RWPE2 (cell line): ENCODE measurements around the gene KRTAP10-1.
"Not testable (repeated sequence)": the region's sequence is repeated elsewhere in the genome, so short reads cannot be mapped to it uniquely, and the experiment has no call there.

Experiments
- ATAC-seq: fragments of 200-7000 bp; cut with Tn5 transposase; 3 replicates; pipeline ENCODE4 v1.9.1; 2021; ENCODE audit warnings: low read depth
- DNase-seq: peaks from one replicate; pipeline ENCODE4 v3.0.0-alpha.2; 2020; ENCODE audit warnings: low spot score
- H3K27ac ChIP-seq: fragments of 450-650 bp; 2 replicates; pipeline ENCODE4 v1.5.1; 2017; ENCODE audit warnings: mild to moderate bottlenecking; ENCODE audit not compliant: poor library complexity, severe bottlenecking
- H3K27me3 ChIP-seq: fragments of 250-450 bp; sonication (Bioruptor Pico); 2 replicates; pipeline ENCODE4 v1.5.1; 2021; ENCODE audit warnings: mild to moderate bottlenecking, moderate library complexity; ENCODE audit not compliant: insufficient read depth, poor library complexity, severe bottlenecking
- H3K36me3 ChIP-seq: fragments of 250-450 bp; sonication (Bioruptor Pico); 2 replicates; pipeline ENCODE4 v1.5.1; 2020; ENCODE audit warnings: low read depth, mild to moderate bottlenecking, moderate library complexity
- H3K4me1 ChIP-seq: fragments of 250-450 bp; sonication (Bioruptor Pico); 2 replicates; pipeline ENCODE4 v1.5.1; 2021; ENCODE audit warnings: mild to moderate bottlenecking, moderate library complexity; ENCODE audit not compliant: insufficient read depth, poor library complexity, severe bottlenecking
- H3K4me3 ChIP-seq: fragments of 250-450 bp; sonication (Bioruptor Pico); 2 replicates; pipeline ENCODE4 v1.5.1; 2021; ENCODE audit warnings: mild to moderate bottlenecking, moderate library complexity; ENCODE audit not compliant: severe bottlenecking
- H3K9me3 ChIP-seq: fragments of 250-450 bp; sonication (Bioruptor Pico); 2 replicates; pipeline ENCODE4 v1.5.1; 2021; ENCODE audit warnings: mild to moderate bottlenecking, moderate library complexity; ENCODE audit not compliant: severe bottlenecking
- TF ChIP-seq, protein P1 (sequence below): fragments of 450-650 bp; IDR thresholded peaks from one replicate; pipeline ENCODE4 v1.5.1; 2017; ENCODE audit warnings: mild to moderate bottlenecking, moderate library complexity; ENCODE audit not compliant: poor library complexity, severe bottlenecking

Gene KRTAP10-1

DNA sequence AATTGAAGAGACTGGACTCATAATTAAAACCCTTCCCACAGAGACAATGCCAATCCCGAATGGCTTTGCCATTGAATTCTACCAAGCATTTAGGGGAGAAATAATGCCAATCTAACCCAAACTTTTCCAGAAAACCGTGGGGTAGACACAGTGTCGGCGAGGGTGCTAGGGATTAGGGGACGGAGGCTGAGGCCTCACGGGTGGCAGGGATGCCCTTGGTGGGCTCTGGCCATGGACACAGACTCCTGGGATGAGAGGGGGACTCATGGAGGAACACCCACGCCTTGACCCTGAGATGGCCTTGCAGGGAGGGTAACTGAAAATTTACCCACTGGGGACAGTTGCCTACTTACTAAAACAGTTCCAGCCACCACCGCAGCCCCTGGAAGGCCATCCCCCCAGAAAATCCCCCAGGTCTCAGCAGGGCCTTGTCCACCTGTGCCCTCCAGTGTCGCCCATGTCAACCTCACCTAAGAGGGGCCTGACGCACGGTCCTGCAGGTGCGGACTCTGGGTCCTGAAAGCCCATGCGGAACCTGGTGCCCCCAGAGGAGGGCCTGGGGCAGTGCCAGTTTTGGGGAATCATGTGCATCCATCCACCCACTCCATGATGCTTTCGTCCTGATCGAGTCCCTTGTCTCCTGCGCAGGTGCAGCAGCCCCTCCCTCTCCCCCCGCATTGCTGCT is 38.5 kb upstream of the KRTAP10-1 start:
- H3K9me3 ChIP-seq = peaks cover 10% of the 10 kb centered on the region
- no peak overlapping the region for H3K27ac ChIP-seq
- no peaks in the 10 kb centered on the region for H3K27me3 ChIP-seq
- H3K4me1 ChIP-seq = no peaks in the 10 kb centered on the region
- no peak overlapping the region for H3K4me3 ChIP-seq
- TF ChIP-seq, protein P1, sequence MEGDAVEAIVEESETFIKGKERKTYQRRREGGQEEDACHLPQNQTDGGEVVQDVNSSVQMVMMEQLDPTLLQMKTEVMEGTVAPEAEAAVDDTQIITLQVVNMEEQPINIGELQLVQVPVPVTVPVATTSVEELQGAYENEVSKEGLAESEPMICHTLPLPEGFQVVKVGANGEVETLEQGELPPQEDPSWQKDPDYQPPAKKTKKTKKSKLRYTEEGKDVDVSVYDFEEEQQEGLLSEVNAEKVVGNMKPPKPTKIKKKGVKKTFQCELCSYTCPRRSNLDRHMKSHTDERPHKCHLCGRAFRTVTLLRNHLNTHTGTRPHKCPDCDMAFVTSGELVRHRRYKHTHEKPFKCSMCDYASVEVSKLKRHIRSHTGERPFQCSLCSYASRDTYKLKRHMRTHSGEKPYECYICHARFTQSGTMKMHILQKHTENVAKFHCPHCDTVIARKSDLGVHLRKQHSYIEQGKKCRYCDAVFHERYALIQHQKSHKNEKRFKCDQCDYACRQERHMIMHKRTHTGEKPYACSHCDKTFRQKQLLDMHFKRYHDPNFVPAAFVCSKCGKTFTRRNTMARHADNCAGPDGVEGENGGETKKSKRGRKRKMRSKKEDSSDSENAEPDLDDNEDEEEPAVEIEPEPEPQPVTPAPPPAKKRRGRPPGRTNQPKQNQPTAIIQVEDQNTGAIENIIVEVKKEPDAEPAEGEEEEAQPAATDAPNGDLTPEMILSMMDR = no peak
- DNase-seq (no peak), ATAC-seq (no peak)
- no peaks in the 10 kb centered on the region for H3K36me3 ChIP-seq

DNA sequence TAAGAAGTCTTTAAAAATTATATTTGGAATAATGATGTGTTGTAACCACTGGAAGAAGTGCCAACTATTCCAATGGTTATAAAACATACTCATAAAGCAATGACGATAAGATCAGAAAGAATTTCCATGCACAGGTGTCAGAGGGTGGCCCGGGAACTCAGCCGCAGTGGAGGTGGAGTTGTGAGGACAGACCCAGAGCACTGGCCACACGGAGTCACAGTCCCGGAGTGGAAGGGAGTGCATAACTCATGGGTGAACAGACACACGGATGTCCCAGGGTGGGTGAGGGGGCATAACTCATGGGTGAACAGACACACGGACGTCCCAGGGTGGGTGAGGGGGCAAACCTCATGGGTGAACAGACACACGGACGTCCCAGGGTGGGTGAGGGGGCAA is 36.0 kb upstream of the KRTAP10-1 start:
- DNase-seq (no peak), ATAC-seq (no peak)
- TF ChIP-seq, protein P1 = no peak
- Histone ChIP-seq H3K27me3 (no peaks in the 10 kb centered on the region), H3K9me3 (peaks cover 4% of the 10 kb centered on the region), H3K4me3 (no peak overlapping the region), H3K27ac (no peak overlapping the region), H3K36me3 (no peaks in the 10 kb centered on the region), H3K4me1 (no peaks in the 10 kb centered on the region)

DNA sequence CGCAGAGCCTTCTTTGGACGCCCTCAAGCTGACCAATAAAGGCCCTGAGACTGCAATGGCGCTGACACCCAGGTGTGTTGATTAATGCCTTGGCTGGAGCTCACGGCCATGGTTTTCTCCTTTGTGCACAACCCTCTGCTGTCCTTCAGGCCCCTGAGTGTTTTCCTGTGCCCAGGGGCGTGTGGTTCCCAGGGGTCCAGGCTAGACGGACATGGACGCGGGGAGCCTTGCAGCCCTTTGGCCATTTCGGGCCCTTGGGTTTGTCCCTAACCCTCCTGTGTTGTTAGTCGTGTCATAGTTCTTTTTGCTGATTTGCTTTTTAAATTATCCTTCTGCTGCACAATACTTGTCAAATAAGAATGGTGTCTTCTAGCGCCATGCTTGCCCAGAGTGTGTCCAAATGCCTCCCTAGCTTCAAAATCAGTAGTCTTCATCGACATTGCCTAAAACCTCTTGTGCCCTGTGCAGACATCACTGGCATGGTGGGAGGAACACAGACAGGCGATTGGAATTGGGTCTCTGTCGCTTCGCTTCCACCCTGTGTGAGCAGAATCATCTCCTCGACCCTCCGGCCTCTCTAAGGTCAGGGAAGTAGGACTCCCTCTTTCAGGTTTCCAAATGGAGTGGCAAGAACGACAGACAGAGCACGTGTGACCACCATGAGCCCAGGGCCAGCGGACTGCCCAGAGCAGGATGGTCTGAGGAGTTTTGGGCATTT is 35.5 kb upstream of the KRTAP10-1 start:
- Histone ChIP-seq H3K27ac (no peak overlapping the region), H3K27me3 (no peaks in the 10 kb centered on the region), H3K4me1 (no peaks in the 10 kb centered on the region), H3K9me3 (peaks cover 2% of the 10 kb centered on the region), H3K4me3 (no peak overlapping the region), H3K36me3 (no peaks in the 10 kb centered on the region)
- DNase-seq (no peak), ATAC-seq (no peak)
- TF ChIP-seq, protein P1 = no peak

DNA sequence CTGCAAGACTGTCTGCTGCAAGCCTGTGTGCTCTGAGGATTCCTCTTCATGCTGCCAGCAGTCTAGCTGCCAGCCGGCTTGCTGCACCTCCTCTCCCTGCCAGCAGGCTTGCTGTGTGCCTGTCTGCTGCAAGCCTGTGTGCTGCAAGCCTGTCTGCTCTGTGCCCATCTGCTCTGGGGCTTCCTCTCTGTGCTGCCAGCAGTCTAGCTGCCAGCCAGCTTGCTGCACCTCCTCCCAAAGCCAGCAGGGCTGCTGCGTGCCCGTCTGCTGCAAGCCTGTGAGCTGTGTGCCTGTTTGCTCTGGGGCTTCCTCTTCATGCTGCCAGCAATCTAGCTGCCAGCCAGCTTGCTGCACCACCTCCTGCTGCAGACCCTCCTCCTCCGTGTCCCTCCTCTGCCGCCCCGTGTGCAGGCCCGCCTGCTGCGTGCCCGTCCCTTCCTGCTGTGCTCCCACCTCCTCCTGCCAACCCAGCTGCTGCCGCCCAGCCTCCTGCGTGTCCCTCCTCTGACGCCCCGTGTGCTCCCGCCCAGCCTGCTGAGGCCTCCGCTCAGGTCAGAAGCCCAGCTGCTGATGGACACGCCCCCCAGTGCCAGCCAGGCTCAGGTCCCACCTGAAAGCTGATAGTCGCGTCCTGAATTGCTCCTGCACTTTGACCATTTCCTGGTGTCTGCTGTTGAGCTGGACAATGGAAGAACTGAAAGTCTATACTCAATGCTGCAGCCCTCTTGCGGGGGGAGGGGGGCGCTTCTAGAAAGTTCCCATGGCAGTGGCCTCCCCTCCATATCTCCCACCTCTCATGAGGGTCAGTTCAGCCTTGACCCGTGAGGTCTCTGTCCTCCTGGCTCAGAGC is 34.7 kb upstream of the KRTAP10-1 start:
- no peak for DNase-seq
- Histone ChIP-seq H3K4me3 (no peak overlapping the region), H3K36me3 (no peaks in the 10 kb centered on the region), H3K27ac (no peak overlapping the region), H3K9me3 (peaks cover 2% of the 10 kb centered on the region), H3K4me1 (no peaks in the 10 kb centered on the region), H3K27me3 (no peaks in the 10 kb centered on the region)
- TF ChIP-seq, protein P1 = no peak
- no peak for ATAC-seq

DNA sequence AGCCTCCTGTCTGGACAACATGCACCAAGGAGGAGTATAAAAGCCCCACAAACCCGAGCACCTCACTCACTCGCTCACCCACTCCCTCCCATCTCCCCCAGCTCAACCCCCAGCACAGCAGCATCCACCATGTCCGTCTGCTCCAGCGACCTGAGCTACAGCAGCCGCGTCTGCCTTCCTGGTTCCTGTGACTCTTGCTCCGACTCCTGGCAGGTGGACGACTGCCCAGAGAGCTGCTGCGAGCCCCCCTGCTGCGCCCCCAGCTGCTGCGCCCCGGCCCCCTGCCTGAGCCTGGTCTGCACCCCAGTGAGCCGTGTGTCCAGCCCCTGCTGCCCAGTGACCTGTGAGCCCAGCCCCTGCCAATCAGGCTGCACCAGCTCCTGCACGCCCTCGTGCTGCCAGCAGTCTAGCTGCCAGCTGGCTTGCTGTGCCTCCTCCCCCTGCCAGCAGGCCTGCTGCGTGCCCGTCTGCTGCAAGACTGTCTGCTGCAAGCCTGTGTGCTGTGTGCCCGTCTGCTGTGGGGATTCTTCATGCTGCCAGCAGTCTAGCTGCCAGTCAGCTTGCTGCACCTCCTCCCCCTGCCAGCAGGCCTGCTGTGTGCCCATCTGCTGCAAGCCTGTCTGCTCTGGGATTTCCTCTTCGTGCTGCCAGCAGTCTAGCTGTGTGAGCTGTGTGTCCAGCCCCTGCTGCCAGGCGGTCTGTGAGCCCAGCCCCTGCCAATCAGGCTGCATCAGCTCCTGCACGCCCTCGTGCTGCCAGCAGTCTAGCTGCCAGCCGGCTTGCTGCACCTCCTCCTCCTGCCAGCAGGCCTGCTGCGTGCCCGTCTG is 33.8 kb upstream of the KRTAP10-1 start, which contains the start of gene KRTAP10-4:
Gene KRTAP10-4, plus strand, starts transcription at position 100 of the 827 bp plus-strand sequence. Its CDS starts 30 bp downstream, at position 130.
- H3K36me3 ChIP-seq, DNase-seq, ATAC-seq, H3K4me1 ChIP-seq, H3K27me3 ChIP-seq, H3K9me3 ChIP-seq, H3K27ac ChIP-seq, H3K4me3 ChIP-seq: not testable (repeated sequence)
